HEK293T (cell line): ENCODE data around the gene PTGES3L.

Source experiments
- FOXA1 ChIP-seq: fragments of 450-650 bp; IDR thresholded peaks from 2 replicates; pipeline ENCODE4 v1.6.1; 2016; ENCODE audit warnings: mild to moderate bottlenecking
- FOXK2 ChIP-seq: fragments of 450-650 bp; IDR thresholded peaks from 2 replicates; pipeline ENCODE4 v1.6.1; 2016; ENCODE audit warnings: mild to moderate bottlenecking
- FOXM1 ChIP-seq: fragments of 450-650 bp; IDR thresholded peaks from 2 replicates; pipeline ENCODE4 v1.6.1; 2017; ENCODE audit warnings: mild to moderate bottlenecking, borderline replicate concordance
- NFRKB ChIP-seq: fragments of 450-650 bp; IDR thresholded peaks from 2 replicates; pipeline ENCODE4 v1.6.1; 2016; ENCODE audit warnings: mild to moderate bottlenecking, moderate library complexity
- SP1 ChIP-seq: fragments of 450-650 bp; IDR thresholded peaks from 2 replicates; pipeline ENCODE4 v1.6.1; 2017
- TF ChIP-seq, protein P1 (sequence below): fragments of 450-650 bp; IDR thresholded peaks from 2 replicates; pipeline ENCODE4 v1.6.1; 2016

DNA sequence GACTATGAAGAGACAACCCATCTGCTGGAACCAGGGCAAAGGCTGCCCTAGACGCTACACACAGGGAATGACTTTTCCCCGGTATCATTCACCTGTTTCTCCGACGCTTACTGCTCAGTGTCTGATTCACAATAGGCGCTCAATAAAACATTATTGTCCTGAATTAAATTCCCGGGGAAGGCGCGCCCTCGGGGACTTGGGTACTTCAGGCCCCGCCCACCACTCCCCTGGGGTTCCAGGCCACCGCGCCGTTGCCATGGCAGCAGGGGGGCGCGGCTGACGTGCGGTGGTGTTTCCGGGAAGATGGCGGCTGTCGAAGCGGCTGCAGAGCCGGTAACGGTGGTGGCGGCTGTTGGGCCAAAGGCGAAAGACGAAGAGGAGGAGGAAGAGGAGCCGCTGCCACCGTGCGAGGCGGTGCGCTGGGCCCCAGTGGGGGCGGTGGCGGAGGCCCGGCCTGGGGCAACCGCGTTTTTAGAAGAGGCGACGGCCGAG, 440 bp upstream of the PTGES3L start, which contains the start of gene RUNDC1:
- TF ChIP-seq SP1 (no peak), FOXA1 (no peak), NFRKB (no peak), FOXM1 (no peak), FOXK2 (no peak)
- TF ChIP-seq, protein P1, sequence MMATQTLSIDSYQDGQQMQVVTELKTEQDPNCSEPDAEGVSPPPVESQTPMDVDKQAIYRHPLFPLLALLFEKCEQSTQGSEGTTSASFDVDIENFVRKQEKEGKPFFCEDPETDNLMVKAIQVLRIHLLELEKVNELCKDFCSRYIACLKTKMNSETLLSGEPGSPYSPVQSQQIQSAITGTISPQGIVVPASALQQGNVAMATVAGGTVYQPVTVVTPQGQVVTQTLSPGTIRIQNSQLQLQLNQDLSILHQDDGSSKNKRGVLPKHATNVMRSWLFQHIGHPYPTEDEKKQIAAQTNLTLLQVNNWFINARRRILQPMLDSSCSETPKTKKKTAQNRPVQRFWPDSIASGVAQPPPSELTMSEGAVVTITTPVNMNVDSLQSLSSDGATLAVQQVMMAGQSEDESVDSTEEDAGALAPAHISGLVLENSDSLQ = no peak
